Endothelial cell (in vitro differentiated cells): Measurements from ENCODE around the gene MTIF3. TPM values are rescaled to one million over a fixed set of nuclear protein-coding genes. Genes with fewer than 3 reads are reported as not detected.
A peak's percentile ranks its signal among the peaks of the same experiment; 100 is the strongest.

Source experiments
- DNase-seq: peaks from one replicate; pipeline ENCODE4 v3.0.0; 2021; ENCODE audit warnings: low spot score
- H3K27ac Mint-ChIP-seq: one replicate; pipeline ENCODE4 v1.8.0; 2021; ENCODE audit warnings: mixed read lengths, inconsistent platforms; ENCODE audit not compliant: unreplicated experiment
- H3K27me3 Mint-ChIP-seq: one replicate; pipeline ENCODE4 v1.8.0; 2021; ENCODE audit warnings: mild to moderate bottlenecking, moderate library complexity, mixed read lengths, inconsistent platforms; ENCODE audit not compliant: unreplicated experiment
- H3K36me3 Mint-ChIP-seq: one replicate; pipeline ENCODE4 v1.8.0; 2021; ENCODE audit warnings: mild to moderate bottlenecking, low read depth, mixed read lengths, inconsistent platforms; ENCODE audit not compliant: unreplicated experiment
- H3K4me1 Mint-ChIP-seq: one replicate; pipeline ENCODE4 v1.8.0; 2021; ENCODE audit warnings: mild to moderate bottlenecking, mixed read lengths, inconsistent platforms; ENCODE audit not compliant: unreplicated experiment
- H3K4me3 Mint-ChIP-seq: one replicate; pipeline ENCODE4 v1.8.0; 2021; ENCODE audit warnings: mild to moderate bottlenecking, mixed read lengths, inconsistent platforms; ENCODE audit not compliant: unreplicated experiment
- H3K9me3 Mint-ChIP-seq: one replicate; pipeline ENCODE4 v1.8.0; 2021; ENCODE audit warnings: mixed read lengths, inconsistent platforms; ENCODE audit not compliant: unreplicated experiment
- CTCF ChIP-seq: fragments of 200-600 bp; sonication (generic); IDR thresholded peaks from one replicate; pipeline ENCODE4 v1.5.0; 2021; ENCODE audit warnings: antibody characterized with exemption; ENCODE audit not compliant: unreplicated experiment
- total RNA-seq: library from RNA; stranded (reverse); fragmentation: NEBNext Ultra II Directional; extraction: Animal tissue kit (Norgen Biotek cat#: 25700); gene quantifications from one replicate; pipeline ENCODE4 v1.2.1, GENCODE V29; 2021; ENCODE audit not compliant: unreplicated experiment

The MTIF3 gene
- total RNA-seq, 1 donor from 2014 or later, result 51.2 TPM

- Mint-ChIP-seq H3K4me1 (no peaks in the 10 kb centered on the region), H3K36me3 (no peaks in the 10 kb centered on the region), H3K27ac (no peak overlapping the region), H3K27me3 (no peaks in the 10 kb centered on the region), H3K9me3 (no peaks in the 10 kb centered on the region), H3K4me3 (no peak overlapping the region)
- no peak for DNase-seq
- no peak for TF ChIP-seq CTCF
These were observed 32.6 kb upstream of the MTIF3 start for GRCh38 chr13:27482983-27483382.

- Mint-ChIP-seq H3K27me3 (no peaks in the 10 kb centered on the region), H3K27ac (no peak overlapping the region), H3K9me3 (no peaks in the 10 kb centered on the region), H3K4me1 (peaks cover 6% of the 10 kb centered on the region), H3K4me3 (no peak overlapping the region), H3K36me3 (no peaks in the 10 kb centered on the region)
- DNase-seq, result peak; percentile 82
- peak; percentile 81 for TF ChIP-seq CTCF
These were observed 31.4 kb upstream of the MTIF3 start for GRCh38 chr13:27481766-27482165.

GRCh38 chr13:27476943-27477703 lies 26.8 kb upstream of the MTIF3 start:
- no peak for DNase-seq
- no peak for TF ChIP-seq CTCF
- Mint-ChIP-seq H3K27me3 (no peaks in the 10 kb centered on the region), H3K4me1 (peaks cover 6% of the 10 kb centered on the region), H3K9me3 (no peaks in the 10 kb centered on the region), H3K4me3 (no peak overlapping the region), H3K36me3 (no peaks in the 10 kb centered on the region), H3K27ac (no peak overlapping the region)

GRCh38 chr13:27474751-27475268 lies 24.4 kb upstream of the MTIF3 start:
- Mint-ChIP-seq H3K9me3 (no peaks in the 10 kb centered on the region), H3K27ac (no peak overlapping the region), H3K4me1 (peaks cover 6% of the 10 kb centered on the region), H3K27me3 (no peaks in the 10 kb centered on the region), H3K4me3 (no peak overlapping the region), H3K36me3 (no peaks in the 10 kb centered on the region)
- DNase-seq, result no peak
- TF ChIP-seq CTCF, result no peak

- no peaks in the 10 kb centered on the region for H3K27me3 Mint-ChIP-seq
- no peaks in the 10 kb centered on the region for H3K9me3 Mint-ChIP-seq
- no peak overlapping the region for H3K4me3 Mint-ChIP-seq
- no peaks in the 10 kb centered on the region for H3K36me3 Mint-ChIP-seq
- no peak for DNase-seq
- no peak overlapping the region for H3K27ac Mint-ChIP-seq
- TF ChIP-seq CTCF, result no peak
- peaks cover 6% of the 10 kb centered on the region for H3K4me1 Mint-ChIP-seq
These were observed 22.6 kb upstream of the MTIF3 start for GRCh38 chr13:27472941-27473340.
